IMR-90 (cell line): ENCODE data around the gene KRT6A. TPM values are rescaled to one million over a fixed set of nuclear protein-coding genes. Genes with fewer than 3 reads are reported as not detected.

ENCODE experiments used
- ATAC-seq: fragments of 200-7000 bp; cut with Tn5 transposase; 2 replicates; pipeline ENCODE4 v1.9.1; 2020; ENCODE audit warnings: low read depth, mild to moderate bottlenecking, moderate library complexity
- BruUV-seq: library from RNA; stranded (reverse); fragments of 400-500 nt; replicated peaks from 2 replicates; lab custom pipeline; 2021; lab: Mats Ljungman, UMichigan
- CTCF ChIA-PET: fragments of 300-600 bp; formaldehyde crosslinking; extraction: SDS; loops from one replicate; lab custom pipeline; 2021; ENCODE audit warnings: antibody characterized with exemption; lab: Yijun Ruan, JAX
- POLR2A ChIA-PET: fragments of 300-600 bp; sonication (Branson Sonifier 250); formaldehyde crosslinking; loops from one replicate; lab custom pipeline; 2022; ENCODE audit warnings: antibody characterized with exemption; ENCODE audit not compliant: unreplicated experiment; lab: Charles Lee
- DNase-seq: peaks from one replicate; pipeline ENCODE4 v3.0.0; 2013
- H2AFZ ChIP-seq: replicated peaks from 2 replicates; pipeline ENCODE3; 2013; ENCODE audit warnings: low read length, mild to moderate bottlenecking; ENCODE audit not compliant: poor library complexity
- H2AK5ac ChIP-seq: 2 replicates; pipeline ENCODE4 v1.6.1; 2013; ENCODE audit warnings: low read depth, low read length, inconsistent platforms
- H2AK9ac ChIP-seq: replicated peaks from 2 replicates; pipeline ENCODE3; 2013; ENCODE audit warnings: mild to moderate bottlenecking, low read depth, low read length, moderate library complexity; ENCODE audit not compliant: poor library complexity
- H2BK120ac ChIP-seq: 2 replicates; pipeline ENCODE4 v1.6.1; 2013; ENCODE audit warnings: low read depth, low read length, inconsistent platforms
- H2BK15ac ChIP-seq: 3 replicates; pipeline ENCODE4 v1.6.1; 2013; ENCODE audit warnings: low read depth, low read length, inconsistent platforms
- H2BK20ac ChIP-seq: 2 replicates; pipeline ENCODE4 v1.6.1; 2013; ENCODE audit warnings: low read depth, mild to moderate bottlenecking, inconsistent platforms, low read length, moderate library complexity
- H2BK5ac ChIP-seq: 2 replicates; pipeline ENCODE4 v1.6.1; 2013; ENCODE audit warnings: mild to moderate bottlenecking, low read depth, low read length, inconsistent platforms; ENCODE audit not compliant: poor library complexity, severe bottlenecking
- H3K14ac ChIP-seq: replicated peaks from 2 replicates; pipeline ENCODE4 v1.6.1; 2013; ENCODE audit warnings: low read depth, low read length, inconsistent platforms
- H3K18ac ChIP-seq: 2 replicates; pipeline ENCODE4 v1.6.1; 2013; ENCODE audit warnings: low read depth, low read length, control low read depth
- H3K23ac ChIP-seq: 2 replicates; pipeline ENCODE4 v1.6.1; 2013; ENCODE audit warnings: low read depth, low read length, inconsistent platforms
- H3K27ac ChIP-seq: 2 replicates; pipeline ENCODE4 v1.5.1; 2013; ENCODE audit warnings: mild to moderate bottlenecking, control low read depth, low read length; ENCODE audit not compliant: insufficient read depth
- H3K27me3 ChIP-seq: 2 replicates; pipeline ENCODE4 v1.6.1; 2013; ENCODE audit warnings: low read length; ENCODE audit not compliant: control insufficient read depth, insufficient read depth
- H3K36me3 ChIP-seq: 2 replicates; pipeline ENCODE4 v1.6.1; 2013; ENCODE audit warnings: low read length, mixed read lengths; ENCODE audit not compliant: control insufficient read depth, insufficient read depth
- H3K4ac ChIP-seq: 2 replicates; pipeline ENCODE4 v1.6.1; 2013; ENCODE audit warnings: low read depth, low read length, inconsistent platforms
- H3K4me1 ChIP-seq: 2 replicates; pipeline ENCODE4 v1.6.1; 2013; ENCODE audit warnings: low read length, mixed read lengths; ENCODE audit not compliant: control insufficient read depth, insufficient read depth
- H3K4me2 ChIP-seq: 2 replicates; pipeline ENCODE4 v1.6.1; 2013; ENCODE audit warnings: low read depth, mild to moderate bottlenecking, control low read depth, low read length, moderate library complexity
- H3K4me3 ChIP-seq: 2 replicates; pipeline ENCODE4 v1.5.1; 2013; ENCODE audit warnings: low read depth, mild to moderate bottlenecking, control low read depth, low read length, moderate library complexity; ENCODE audit not compliant: insufficient read depth
- H3K56ac ChIP-seq: 2 replicates; pipeline ENCODE4 v1.6.1; 2013; ENCODE audit warnings: low read length, inconsistent platforms; ENCODE audit not compliant: insufficient read depth; ENCODE audit errors: extremely low read depth
- H3K79me1 ChIP-seq, 2 experiments: 2 replicates each; pipeline ENCODE4 v1.6.1; 2013; ENCODE audit warnings: low read length in 2 of 2, inconsistent platforms in 1 of 2, low read depth in 1 of 2
- H3K9ac ChIP-seq: 2 replicates; pipeline ENCODE4 v1.6.1; 2013; ENCODE audit warnings: low read depth, low read length, control low read depth
- H3K9me1 ChIP-seq: 2 replicates; pipeline ENCODE4 v1.6.1; 2013; ENCODE audit warnings: low read length, inconsistent platforms; ENCODE audit not compliant: insufficient read depth
- H3K9me3 ChIP-seq: 2 replicates; pipeline ENCODE4 v1.6.1; 2013; ENCODE audit warnings: low read length; ENCODE audit not compliant: control insufficient read depth, insufficient read depth
- H4K20me1 ChIP-seq: 2 replicates; pipeline ENCODE4 v1.6.1; 2013; ENCODE audit warnings: low read length, inconsistent platforms; ENCODE audit not compliant: insufficient read depth
- H4K5ac ChIP-seq: 2 replicates; pipeline ENCODE4 v1.6.1; 2013; ENCODE audit warnings: mild to moderate bottlenecking, low read depth, low read length, control low read depth
- H4K8ac ChIP-seq, 2 experiments: 2 replicates each; pipeline ENCODE4 v1.6.1; 2013; ENCODE audit warnings: low read depth in 2 of 2, low read length in 2 of 2, control low read depth in 1 of 2, inconsistent platforms in 1 of 2
- H4K91ac ChIP-seq: 2 replicates; pipeline ENCODE4 v1.6.1; 2013; ENCODE audit warnings: low read depth, low read length, inconsistent platforms; ENCODE audit not compliant: insufficient read depth
- BHLHE40 ChIP-seq: fragments of 150-350 bp; IDR thresholded peaks from 2 replicates; pipeline ENCODE4 v1.6.1; 2016; ENCODE audit warnings: mild to moderate bottlenecking, low read depth, low read length
- CEBPB ChIP-seq: IDR thresholded peaks from 2 replicates; pipeline ENCODE4 v1.6.1; 2012; ENCODE audit warnings: low read depth, low read length, improper control_type of control experiment
- CHD1 ChIP-seq: IDR thresholded peaks from 2 replicates; pipeline ENCODE4 v1.6.1; 2012; ENCODE audit warnings: low read depth, low read length, improper control_type of control experiment
- FOS ChIP-seq: fragments of 150-350 bp; IDR thresholded peaks from 2 replicates; pipeline ENCODE4 v1.6.1; 2016; ENCODE audit warnings: low read depth, low read length
- MAFK ChIP-seq: IDR thresholded peaks from 2 replicates; pipeline ENCODE4 v1.6.1; 2012; ENCODE audit warnings: low read depth, low read length, improper control_type of control experiment
- MAZ ChIP-seq: IDR thresholded peaks from 2 replicates; pipeline ENCODE4 v1.6.1; 2012; ENCODE audit warnings: low read depth, mild to moderate bottlenecking, low read length, improper control_type of control experiment, moderate library complexity, borderline replicate concordance
- MXI1 ChIP-seq: IDR thresholded peaks from 2 replicates; pipeline ENCODE4 v1.6.1; 2012; ENCODE audit warnings: low read depth, mild to moderate bottlenecking, low read length, moderate library complexity, borderline replicate concordance
- NFE2L2 ChIP-seq: fragments of 150-350 bp; IDR thresholded peaks from 2 replicates; pipeline ENCODE4 v1.6.1; 2016; ENCODE audit warnings: low read depth, mild to moderate bottlenecking, low read length
- POLR2A ChIP-seq: IDR thresholded peaks from 2 replicates; pipeline ENCODE4 v1.6.1; 2012; ENCODE audit warnings: mild to moderate bottlenecking, low read depth, low read length
- RAD21 ChIP-seq: IDR thresholded peaks from 2 replicates; pipeline ENCODE4 v1.6.1; 2012; ENCODE audit warnings: low read length, improper control_type of control experiment
- RCOR1 ChIP-seq: IDR thresholded peaks from 2 replicates; pipeline ENCODE4 v1.6.1; 2012; ENCODE audit warnings: mild to moderate bottlenecking, low read length, improper control_type of control experiment; ENCODE audit not compliant: insufficient replicate concordance
- RFX5 ChIP-seq: IDR thresholded peaks from 2 replicates; pipeline ENCODE4 v1.8.0; 2012; ENCODE audit warnings: low read depth, mild to moderate bottlenecking, low read length, moderate library complexity
- SMC3 ChIP-seq: fragments of 150-350 bp; IDR thresholded peaks from 2 replicates; pipeline ENCODE4 v1.6.1; 2016; ENCODE audit warnings: low read depth, mild to moderate bottlenecking, antibody characterized with exemption, low read length, moderate library complexity
- WGBS, 2 experiments: methylation state at CpG; one replicate each; pipeline versions ENCODE4 v1.1.5 to v1.1.7; 2013; ENCODE audit warnings: missing lambda C conversion rate in 2 of 2; ENCODE audit not compliant: insufficient read length in 1 of 2; ENCODE audit errors: extremely low coverage in 2 of 2; 5-methylcytosine and 5-hydroxymethylcytosine counted together
- dilution Hi-C: fragments of 300-500 bp; cut with HindIII; formaldehyde crosslinking; loops from one replicate; pipeline ENCODE4 v1.14.3; 2018; ENCODE audit warnings: low sequenced_read_pairs; ENCODE audit not compliant: unreplicated experiment
- in situ Hi-C: fragments of 300-500 bp; cut with MboI; formaldehyde crosslinking; loops from 3 replicates; pipeline ENCODE4 v1.14.3; 2019; ENCODE audit warnings: low sequenced_read_pairs, inconsistent platforms, mixed read lengths
- intact Hi-C: fragments of 100-400 bp; cut with micrococcal nuclease; formaldehyde crosslinking; loops from 2 replicates; pipeline ENCODE4 v1.10.0; 2022
- polyA plus RNA-seq, 3 experiments: library from polyadenylated mRNA; depleted of rRNA; stranded (reverse); fragments of >200 nt; gene quantifications; 2 replicates each; pipeline ENCODE4 v1.2.3, GENCODE V29; 2012; ENCODE audit warnings: low replicate concordance in 1 of 3
- total RNA-seq: library from RNA; depleted of rRNA; stranded (reverse); fragments of >200 nt; gene quantifications from 2 replicates; pipeline ENCODE4 v1.2.3, GENCODE V29; 2012
- TF ChIP-seq, protein P1 (sequence below): fragments of 150-350 bp; IDR thresholded peaks from 2 replicates; pipeline ENCODE4 v1.6.1; 2016; ENCODE audit warnings: low read depth, mild to moderate bottlenecking, low read length, moderate library complexity, borderline replicate concordance
- TF ChIP-seq, protein P2 (sequence below): fragments of 150-350 bp; IDR thresholded peaks from 2 replicates; pipeline ENCODE4 v1.6.1; 2017; ENCODE audit warnings: mild to moderate bottlenecking, antibody characterized with exemption, low read length, low read depth
- TF ChIP-seq, protein P3 (sequence below): conservative IDR thresholded peaks from 2 replicates; pipeline ENCODE4 v1.5.1; 2012; ENCODE audit warnings: mild to moderate bottlenecking, low read depth, low read length, improper control_type of control experiment

KRT6A gene
- total and polyA plus RNA-seq, 2 of the 4 experiments (the other 2 are of a cell fraction) = not detected

DNA sequence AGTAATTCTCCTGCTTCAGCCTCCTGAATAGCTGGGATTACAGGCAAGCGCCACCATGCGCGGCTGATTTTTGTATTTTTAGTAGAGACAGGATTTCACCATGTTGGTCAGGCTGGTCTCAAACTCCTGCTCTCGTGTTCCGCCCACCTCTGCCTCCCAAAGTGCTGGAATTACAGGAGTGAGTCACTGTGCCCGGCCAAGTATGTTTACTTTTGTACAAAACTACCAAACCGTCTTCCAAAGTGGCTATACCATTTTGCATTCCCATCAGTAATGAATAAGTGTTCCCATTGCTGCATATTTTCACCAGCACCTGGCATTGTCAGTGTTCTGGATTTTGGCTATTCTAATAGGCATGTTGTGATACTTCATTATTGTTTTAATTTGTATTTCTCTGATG is 8.4 kb upstream of the KRT6A start:
- Histone ChIP-seq H2BK120ac (no peak overlapping the region), H3K4me1 (no peaks in the 10 kb centered on the region), H2BK15ac (no peak overlapping the region), H3K4me2 (no peak overlapping the region), H3K56ac (no peak overlapping the region), H3K4me3 (no peak overlapping the region), H4K5ac (no peak overlapping the region), H3K79me1 (no peaks in the 10 kb centered on the region), H2AK5ac (no peak overlapping the region), H4K8ac (no peak overlapping the region), H3K18ac (no peak overlapping the region), H3K9ac (no peak overlapping the region), H2BK5ac (no peak overlapping the region), H3K9me3 (no peaks in the 10 kb centered on the region), H4K91ac (no peak overlapping the region), H2BK20ac (no peak overlapping the region), H3K23ac (no peak overlapping the region), H2AK9ac (no peak overlapping the region), H3K27ac (no peak overlapping the region), H3K14ac (no peak overlapping the region), H3K9me1 (no peaks in the 10 kb centered on the region), H2AFZ (no peak overlapping the region), H3K4ac (no peak overlapping the region), H3K36me3 (no peaks in the 10 kb centered on the region), H4K20me1 (no peaks in the 10 kb centered on the region), H3K27me3 (peaks cover 5% of the 10 kb centered on the region)
- DNase-seq = no peak
- TF ChIP-seq, protein P1, sequence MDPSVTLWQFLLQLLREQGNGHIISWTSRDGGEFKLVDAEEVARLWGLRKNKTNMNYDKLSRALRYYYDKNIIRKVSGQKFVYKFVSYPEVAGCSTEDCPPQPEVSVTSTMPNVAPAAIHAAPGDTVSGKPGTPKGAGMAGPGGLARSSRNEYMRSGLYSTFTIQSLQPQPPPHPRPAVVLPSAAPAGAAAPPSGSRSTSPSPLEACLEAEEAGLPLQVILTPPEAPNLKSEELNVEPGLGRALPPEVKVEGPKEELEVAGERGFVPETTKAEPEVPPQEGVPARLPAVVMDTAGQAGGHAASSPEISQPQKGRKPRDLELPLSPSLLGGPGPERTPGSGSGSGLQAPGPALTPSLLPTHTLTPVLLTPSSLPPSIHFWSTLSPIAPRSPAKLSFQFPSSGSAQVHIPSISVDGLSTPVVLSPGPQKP = no peak
- TF ChIP-seq POLR2A = no peak
- no peak for TF ChIP-seq MXI1
- no peak for TF ChIP-seq RAD21
- no peak for TF ChIP-seq CEBPB
- TF ChIP-seq NFE2L2 = no peak
- no peak for TF ChIP-seq CHD1
- TF ChIP-seq SMC3 = no peak
- no peak for TF ChIP-seq RCOR1
- TF ChIP-seq, protein P2, sequence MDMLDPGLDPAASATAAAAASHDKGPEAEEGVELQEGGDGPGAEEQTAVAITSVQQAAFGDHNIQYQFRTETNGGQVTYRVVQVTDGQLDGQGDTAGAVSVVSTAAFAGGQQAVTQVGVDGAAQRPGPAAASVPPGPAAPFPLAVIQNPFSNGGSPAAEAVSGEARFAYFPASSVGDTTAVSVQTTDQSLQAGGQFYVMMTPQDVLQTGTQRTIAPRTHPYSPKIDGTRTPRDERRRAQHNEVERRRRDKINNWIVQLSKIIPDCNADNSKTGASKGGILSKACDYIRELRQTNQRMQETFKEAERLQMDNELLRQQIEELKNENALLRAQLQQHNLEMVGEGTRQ = no peak
- TF ChIP-seq RFX5 = no peak
- TF ChIP-seq MAFK = no peak
- no peak for TF ChIP-seq MAZ
- no peak for TF ChIP-seq FOS
- no peak for TF ChIP-seq BHLHE40
- TF ChIP-seq, protein P3, sequence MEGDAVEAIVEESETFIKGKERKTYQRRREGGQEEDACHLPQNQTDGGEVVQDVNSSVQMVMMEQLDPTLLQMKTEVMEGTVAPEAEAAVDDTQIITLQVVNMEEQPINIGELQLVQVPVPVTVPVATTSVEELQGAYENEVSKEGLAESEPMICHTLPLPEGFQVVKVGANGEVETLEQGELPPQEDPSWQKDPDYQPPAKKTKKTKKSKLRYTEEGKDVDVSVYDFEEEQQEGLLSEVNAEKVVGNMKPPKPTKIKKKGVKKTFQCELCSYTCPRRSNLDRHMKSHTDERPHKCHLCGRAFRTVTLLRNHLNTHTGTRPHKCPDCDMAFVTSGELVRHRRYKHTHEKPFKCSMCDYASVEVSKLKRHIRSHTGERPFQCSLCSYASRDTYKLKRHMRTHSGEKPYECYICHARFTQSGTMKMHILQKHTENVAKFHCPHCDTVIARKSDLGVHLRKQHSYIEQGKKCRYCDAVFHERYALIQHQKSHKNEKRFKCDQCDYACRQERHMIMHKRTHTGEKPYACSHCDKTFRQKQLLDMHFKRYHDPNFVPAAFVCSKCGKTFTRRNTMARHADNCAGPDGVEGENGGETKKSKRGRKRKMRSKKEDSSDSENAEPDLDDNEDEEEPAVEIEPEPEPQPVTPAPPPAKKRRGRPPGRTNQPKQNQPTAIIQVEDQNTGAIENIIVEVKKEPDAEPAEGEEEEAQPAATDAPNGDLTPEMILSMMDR = no peak
- no TSS peak for BruUV-seq
- WGBS, 2 experiments = no CpG with 5 or more reads among the region's 7 CpGs
- ChIA-PET POLR2A (no interaction called here), CTCF (no interaction called here)
- in situ Hi-C loops = no loop called here
- intact Hi-C loops = no loop called here
- dilution Hi-C loops = no loop called here
- no peak for ATAC-seq
